Heart right ventricle (tissue), 16 donors: Measurements from ENCODE around the gene TREM2. TPM values are rescaled to one million over a fixed set of nuclear protein-coding genes. Genes with fewer than 3 reads are reported as not detected.

ENCODE experiments used
- ATAC-seq, 8 donors: fragments of 200-7000 bp; cut with Tn5 transposase; one replicate each; pipeline ENCODE4 v1.9.1; 2020; ENCODE audit warnings: mild to moderate bottlenecking in 8 of 8, moderate library complexity in 8 of 8, moderate number of reproducible peaks in 1 of 8
- DNase-seq, 2 donors: peaks; one replicate each; pipeline ENCODE4 v3.0.0-alpha.2; 2020
- H3K27ac ChIP-seq, 10 donors: fragments of 200-600 bp; sonication (generic) in 2 of 10; one replicate each; pipeline versions ENCODE4 v1.5.0 to v1.8.0; 2020 to 2022; ENCODE audit warnings: mild to moderate bottlenecking in 3 of 10
- H3K27me3 ChIP-seq, 7 donors: fragments of 200-600 bp; one replicate each; pipeline ENCODE4 v1.8.0; 2021 to 2022; ENCODE audit warnings: mild to moderate bottlenecking in 2 of 7
- H3K36me3 ChIP-seq, 9 donors: fragments of 200-600 bp; sonication (generic) in 1 of 9; one replicate each; pipeline versions ENCODE4 v1.5.0 to v1.8.0; 2020 to 2022; ENCODE audit warnings: mild to moderate bottlenecking in 2 of 9
- H3K4me1 ChIP-seq, 9 donors: fragments of 200-600 bp; sonication (generic) in 1 of 9; one replicate each; pipeline versions ENCODE4 v1.5.0 to v1.8.0; 2020 to 2022; ENCODE audit warnings: mild to moderate bottlenecking in 4 of 9
- H3K4me3 ChIP-seq, 10 donors: fragments of 200-600 bp; sonication (generic) in 2 of 10; one replicate each; pipeline versions ENCODE4 v1.5.0 to v1.8.0; 2020 to 2022; ENCODE audit warnings: mild to moderate bottlenecking in 7 of 10, moderate library complexity in 2 of 10
- H3K9me3 ChIP-seq, 11 donors: fragments of 200-600 bp in 10 of 11; sonication (generic) in 2 of 11; one replicate each; pipeline versions ENCODE4 v1.5.0 to v1.8.0; 2013 to 2022; ENCODE audit warnings: mild to moderate bottlenecking in 2 of 11, control low read depth in 1 of 11, moderate library complexity in 1 of 11
- WGBS, 2 donors: extraction: QIAGEN DNeasy Blood & Tissue Kit; methylation state at CpG; one replicate each; pipeline ENCODE4 v1.1.7; 2013; ENCODE audit warnings: inconsistent platforms in 1 of 2; 5-methylcytosine and 5-hydroxymethylcytosine counted together
- intact Hi-C, 10 donors: fragments of 100-400 bp; cut with DNase I; formaldehyde crosslinking; loops; one replicate each; pipeline versions ENCODE4 v1.11.1 to v1.14.2; 2022
- polyA plus RNA-seq, 2 donors: library from polyadenylated mRNA; stranded (reverse); fragments of 200-250 nt; gene quantifications; one replicate each; pipeline ENCODE4 v1.2.3, GENCODE V29; 2013
- total RNA-seq, 10 donors: library from RNA; stranded (reverse); fragmentation: NEBNext Ultra II Directional in 3 of 10; extraction: Animal tissue kit (Norgen Biotek cat#: 25700) in 3 of 10; gene quantifications; one replicate each; pipeline versions ENCODE4 v1.2.1 to v1.2.4, GENCODE V29; 2021 to 2023
- TF ChIP-seq, protein P1 (sequence below), 9 donors: fragments of 200-600 bp; sonication (generic) in 2 of 9; IDR thresholded peaks; one replicate each; pipeline versions ENCODE4 v1.5.0 to v1.8.0; 2021 to 2022; ENCODE audit warnings: antibody characterized with exemption in 9 of 9, mild to moderate bottlenecking in 5 of 9, moderate library complexity in 1 of 9
- donor health status: Arrhythmogenic right ventricular cardiomyopathy.
- donor health status: ischemic (EF 13 %, LVEDD 7.1; RV severe dilation, severe dysfunction).
- donor health status: healthy with polysubstance abuse.
- donor health status: DM: no; HTN: yes; CAD: no.
- donor health status: DM: no; HTN: no; CAD: no.
- donor health status: ischemic (EF 25% LVEDD 6.9; RV normal size, moderate dysfunction).
- donor health status: ischemic (EF 25% LVEDD 5.7; RV mildly dilated, moderate dysfunction).
- donor health status: healthy.
- donor health status: DM: yes; HTN: yes; CAD: no.
- donor health status: Ischemic cardiomyopathy.
- donor health status: ischemic (EF 35%, LVEDD 5.7; RV mildly dilated, moderate dysfunction).
- donor health status: nonischemic (EF 11% LVEDD 7.7; RV severe dilation, severe dysfunction).
- donor health status: DM: yes; HTN: yes; CAD: no.
- donor health status: PGD.
- donor health status: ischemic (EF 29% LVEDD 5.4; RV normal size, mild dysfunction).
- donor health status: nonischemic (EF 23%, LVEDD 6.1; RV moderate dilation, normal function).

Gene TREM2
- total and polyA plus RNA-seq, 12 donors, result 0.40 to 5.5 (median 1.1) TPM; not detected in 3

DNA sequence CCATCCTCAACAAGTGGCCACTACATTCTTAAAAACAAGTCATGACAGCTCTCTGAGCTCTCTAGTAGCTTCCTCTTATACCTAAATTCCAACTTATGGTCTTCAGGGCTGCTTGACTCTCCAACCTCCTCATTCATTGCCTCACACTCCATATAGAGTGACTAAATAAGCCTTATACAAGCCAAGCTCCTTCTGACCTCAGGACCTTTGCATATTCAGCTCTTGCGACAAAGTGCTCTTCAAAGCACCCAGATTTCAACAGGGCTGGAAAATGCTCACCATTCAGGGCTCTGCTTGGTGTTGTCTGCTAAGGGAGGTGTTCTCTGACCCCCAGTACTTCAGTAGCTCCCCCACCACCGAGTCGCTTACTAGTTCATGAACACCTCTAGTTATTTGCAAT, 34.3 kb upstream of the TREM2 start:
- no peaks in the 10 kb centered on the region for H3K36me3 ChIP-seq
- no peaks in the 10 kb centered on the region for H3K9me3 ChIP-seq
- peaks cover 0 to 39% (median 22%) of the 10 kb centered on the region in 7 donors for H3K27me3 ChIP-seq
- DNase-seq, result no peak
- ATAC-seq, result no peak
- 93% methylated on average over 3 of the region's 3 CpGs for WGBS, 2 donors
- TF ChIP-seq, protein P1, sequence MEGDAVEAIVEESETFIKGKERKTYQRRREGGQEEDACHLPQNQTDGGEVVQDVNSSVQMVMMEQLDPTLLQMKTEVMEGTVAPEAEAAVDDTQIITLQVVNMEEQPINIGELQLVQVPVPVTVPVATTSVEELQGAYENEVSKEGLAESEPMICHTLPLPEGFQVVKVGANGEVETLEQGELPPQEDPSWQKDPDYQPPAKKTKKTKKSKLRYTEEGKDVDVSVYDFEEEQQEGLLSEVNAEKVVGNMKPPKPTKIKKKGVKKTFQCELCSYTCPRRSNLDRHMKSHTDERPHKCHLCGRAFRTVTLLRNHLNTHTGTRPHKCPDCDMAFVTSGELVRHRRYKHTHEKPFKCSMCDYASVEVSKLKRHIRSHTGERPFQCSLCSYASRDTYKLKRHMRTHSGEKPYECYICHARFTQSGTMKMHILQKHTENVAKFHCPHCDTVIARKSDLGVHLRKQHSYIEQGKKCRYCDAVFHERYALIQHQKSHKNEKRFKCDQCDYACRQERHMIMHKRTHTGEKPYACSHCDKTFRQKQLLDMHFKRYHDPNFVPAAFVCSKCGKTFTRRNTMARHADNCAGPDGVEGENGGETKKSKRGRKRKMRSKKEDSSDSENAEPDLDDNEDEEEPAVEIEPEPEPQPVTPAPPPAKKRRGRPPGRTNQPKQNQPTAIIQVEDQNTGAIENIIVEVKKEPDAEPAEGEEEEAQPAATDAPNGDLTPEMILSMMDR (IDR thresholded peaks at IDR 0.05), result no peak
- intact Hi-C loops, result loop anchor here in 1 of 10 donors (10.0 kb wide), 1 partner anchor 118 kb away; no protein-coding TSS in a partner anchor
- H3K4me3 ChIP-seq, result no peak overlapping the region
- H3K27ac ChIP-seq, result no peak overlapping the region
- peaks cover 0 to 34% (median 0%) of the 10 kb centered on the region in 9 donors for H3K4me1 ChIP-seq

DNA sequence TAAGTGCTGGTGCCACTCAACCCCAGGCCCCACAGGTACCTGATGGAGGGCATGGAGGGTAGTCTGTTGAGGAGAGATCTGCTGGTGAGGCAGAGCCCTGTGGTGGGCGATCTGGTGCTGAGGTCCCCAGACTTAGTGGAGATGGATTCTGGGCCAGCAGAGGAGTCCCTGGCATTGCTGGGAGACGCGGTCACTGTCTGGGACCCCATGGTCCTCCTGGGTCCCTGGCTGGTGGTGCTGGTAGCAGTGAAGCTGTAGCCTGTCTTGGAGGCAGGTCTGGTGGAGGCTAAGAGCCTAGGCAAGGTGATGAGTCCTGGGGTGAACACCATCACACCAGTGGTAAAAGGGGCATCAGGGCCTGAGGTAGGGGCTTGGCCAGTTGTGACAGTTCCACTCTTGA, 31.5 kb upstream of the TREM2 start:
- Histone ChIP-seq H3K27me3 (peaks cover 0 to 54% (median 33%) of the 10 kb centered on the region in 7 donors), H3K4me3 (no peak overlapping the region), H3K27ac (no peak overlapping the region), H3K9me3 (peaks cover 0 to 13% (median 4%) of the 10 kb centered on the region in 11 donors), H3K36me3 (no peaks in the 10 kb centered on the region), H3K4me1 (peaks cover 0 to 5% (median 0%) of the 10 kb centered on the region in 9 donors)
- intact Hi-C loops, result loop anchor here in 1 of 10 donors (10.0 kb wide), 1 partner anchor 120 kb away; no protein-coding TSS in a partner anchor
- WGBS, 2 donors, result 93 to 94% methylated on average over 3 of the region's 3 CpGs
- TF ChIP-seq, protein P1 (IDR thresholded peaks at IDR 0.05), result no peak
- ATAC-seq (no peak), DNase-seq (no peak)

DNA sequence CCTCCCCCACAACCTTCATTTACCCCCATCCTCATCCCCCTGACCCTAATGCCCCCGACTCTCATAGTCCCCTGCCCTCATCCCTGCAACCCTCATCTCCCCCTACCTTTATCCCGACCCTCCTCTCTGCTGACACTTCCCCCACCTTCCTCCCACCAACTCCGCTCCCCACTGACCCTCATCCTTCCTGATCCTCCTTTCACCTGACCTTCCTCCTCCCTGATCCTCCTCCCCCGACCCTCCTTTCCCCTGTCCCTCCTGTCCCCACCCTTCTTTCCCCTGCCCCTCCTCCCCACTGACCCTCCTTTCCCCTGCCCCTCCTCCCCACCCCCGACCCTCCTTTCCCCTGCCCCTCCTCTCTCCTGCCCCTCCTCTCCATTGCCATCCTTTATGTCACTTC, 31.0 kb upstream of the TREM2 start:
- H3K27ac ChIP-seq, result no peak overlapping the region
- 53 to 61% methylated on average over 5 of the region's 5 CpGs for WGBS, 2 donors
- no peak overlapping the region for H3K4me3 ChIP-seq
- peaks cover 0 to under 1% (median 0%) of the 10 kb centered on the region in 9 donors for H3K4me1 ChIP-seq
- TF ChIP-seq, protein P1 (IDR thresholded peaks at IDR 0.05), result no peak
- peaks cover 0 to 54% (median 33%) of the 10 kb centered on the region in 7 donors for H3K27me3 ChIP-seq
- H3K36me3 ChIP-seq, result no peaks in the 10 kb centered on the region
- peaks cover 0 to 17% (median 4%) of the 10 kb centered on the region in 11 donors for H3K9me3 ChIP-seq
- DNase-seq, result no peak
- no peak for ATAC-seq
- intact Hi-C loops, result loop anchor here in 1 of 10 donors (10.0 kb wide), 1 partner anchor 121 kb away; no protein-coding TSS in a partner anchor

DNA sequence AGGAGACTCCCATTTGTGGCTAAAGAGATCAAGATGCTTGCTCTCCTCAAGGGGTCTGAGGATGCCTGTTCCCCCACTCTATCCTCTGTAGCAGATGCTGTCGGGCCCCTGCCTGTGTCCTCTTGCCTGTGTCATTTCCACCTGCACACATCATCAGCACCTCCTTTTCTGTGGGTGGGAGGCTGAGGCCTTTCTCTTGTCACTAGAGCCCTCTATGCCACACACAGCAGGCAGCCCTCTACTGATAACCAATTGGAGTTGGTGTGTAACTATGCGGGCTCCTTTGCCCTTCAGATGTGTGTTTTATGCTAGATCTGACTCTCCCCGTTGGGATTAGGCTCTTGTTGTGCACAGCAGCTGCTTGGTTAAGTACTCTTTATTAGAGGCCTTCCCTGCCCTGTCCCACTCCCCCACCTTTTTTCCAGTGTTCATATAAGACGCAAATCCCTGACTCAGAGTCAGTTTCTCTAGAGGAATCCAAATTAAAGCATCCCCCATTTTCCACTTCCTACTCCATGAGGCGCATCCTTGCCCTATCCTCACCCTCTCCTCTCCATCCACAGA, 30.3 kb upstream of the TREM2 start:
- Histone ChIP-seq H3K27ac (no peak overlapping the region), H3K4me3 (no peak overlapping the region), H3K36me3 (no peaks in the 10 kb centered on the region), H3K27me3 (peaks cover 0 to 54% (median 31%) of the 10 kb centered on the region in 7 donors), H3K9me3 (peaks cover 0 to 17% (median 4%) of the 10 kb centered on the region in 11 donors), H3K4me1 (no peaks in the 10 kb centered on the region)
- DNase-seq, result no peak
- 68 to 71% methylated on average over 5 of the region's 5 CpGs for WGBS, 2 donors
- ATAC-seq, result no peak
- TF ChIP-seq, protein P1 (IDR thresholded peaks at IDR 0.05), result no peak
- intact Hi-C loops, result loop anchor here in 1 of 10 donors (10.0 kb wide), 1 partner anchor 122 kb away; no protein-coding TSS in a partner anchor
